Neural progenitor cell (in vitro differentiated cells): ENCODE data around the gene SLC10A1. TPM values are rescaled to one million over a fixed set of nuclear protein-coding genes. Genes with fewer than 3 reads are reported as not detected.

Source experiments
- DNase-seq: peaks from one replicate; pipeline ENCODE4 v3.0.0-alpha.2; 2016; ENCODE audit warnings: low spot score
- H2AFZ ChIP-seq: fragments of 200-600 bp; sonication (generic); replicated peaks from 2 replicates; pipeline ENCODE4 v1.6.1; 2016; ENCODE audit warnings: antibody characterized with exemption
- H3F3A ChIP-seq: fragments of 200-600 bp; sonication (generic); 2 replicates; pipeline ENCODE4 v1.6.1; 2016; ENCODE audit warnings: antibody characterized with exemption, low read depth
- H3K27ac ChIP-seq: fragments of 200-600 bp; sonication (generic); 2 replicates; pipeline ENCODE4 v1.5.1; 2016; ENCODE audit warnings: mild to moderate bottlenecking
- H3K27me3 ChIP-seq: fragments of 200-600 bp; sonication (generic); 2 replicates; pipeline ENCODE4 v1.6.1; 2016; ENCODE audit warnings: mild to moderate bottlenecking, moderate library complexity
- H3K36me3 ChIP-seq: fragments of 200-600 bp; sonication (generic); 2 replicates; pipeline ENCODE4 v1.5.1; 2016
- H3K4me1 ChIP-seq: fragments of 200-600 bp; sonication (generic); 2 replicates; pipeline ENCODE4 v1.6.1; 2016; ENCODE audit warnings: mixed run types
- H3K4me2 ChIP-seq: fragments of 200-600 bp; sonication (generic); 2 replicates; pipeline ENCODE4 v1.6.1; 2016
- H3K4me3 ChIP-seq: fragments of 200-600 bp; sonication (generic); 2 replicates; pipeline ENCODE4 v1.5.1; 2016
- H3K79me2 ChIP-seq: fragments of 200-600 bp; sonication (generic); 2 replicates; pipeline ENCODE4 v1.6.1; 2016; ENCODE audit warnings: low read depth
- H3K9ac ChIP-seq: fragments of 200-600 bp; sonication (generic); 2 replicates; pipeline ENCODE4 v1.6.1; 2016
- H3K9me3 ChIP-seq: fragments of 200-600 bp; sonication (generic); 2 replicates; pipeline ENCODE4 v1.5.1; 2016; ENCODE audit warnings: low read depth
- H4K20me1 ChIP-seq: fragments of 200-600 bp; sonication (generic); 2 replicates; pipeline ENCODE4 v1.6.1; 2016; ENCODE audit warnings: low read depth
- H3K27ac Mint-ChIP-seq: 3 replicates; pipeline ENCODE4 v1.8.0; 2021; ENCODE audit warnings: mixed read lengths
- H3K27me3 Mint-ChIP-seq: 2 replicates; pipeline ENCODE4 v1.8.0; 2022; ENCODE audit warnings: low read depth, mild to moderate bottlenecking, inconsistent platforms, moderate library complexity, mixed read lengths; ENCODE audit not compliant: insufficient read depth
- H3K36me3 Mint-ChIP-seq: 3 replicates; pipeline ENCODE4 v1.8.0; 2021; ENCODE audit warnings: mixed read lengths
- H3K4me1 Mint-ChIP-seq: 3 replicates; pipeline ENCODE4 v1.8.0; 2021; ENCODE audit warnings: mixed read lengths
- H3K4me3 Mint-ChIP-seq: 3 replicates; pipeline ENCODE4 v1.8.0; 2021; ENCODE audit warnings: mild to moderate bottlenecking, moderate library complexity, mixed read lengths
- H3K9me3 Mint-ChIP-seq: 3 replicates; pipeline ENCODE4 v1.8.0; 2020; ENCODE audit warnings: mixed read lengths
- EZH2 ChIP-seq: fragments of 200-600 bp; sonication (generic); IDR thresholded peaks from 2 replicates; pipeline ENCODE4 v1.6.1; 2017; ENCODE audit warnings: antibody characterized with exemption, mild to moderate bottlenecking, moderate library complexity
- EZH2phosphoT487 ChIP-seq: fragments of 200-600 bp; sonication (generic); IDR thresholded peaks from 2 replicates; pipeline ENCODE4 v1.6.1; 2017; ENCODE audit warnings: antibody characterized with exemption
- total RNA-seq: library from RNA; depleted of rRNA; stranded (reverse); fragments of >200 nt; gene quantifications from 2 replicates; pipeline ENCODE4 v1.2.3, GENCODE V29; 2015; ENCODE audit warnings: low replicate concordance
- TF ChIP-seq, protein P1 (sequence below): fragments of 200-600 bp; sonication (generic); IDR thresholded peaks from 2 replicates; pipeline ENCODE4 v1.5.1; 2017; ENCODE audit warnings: antibody characterized with exemption, mild to moderate bottlenecking

Gene SLC10A1
- total RNA-seq, 1 donor from 2014 or later, result not detected

DNA sequence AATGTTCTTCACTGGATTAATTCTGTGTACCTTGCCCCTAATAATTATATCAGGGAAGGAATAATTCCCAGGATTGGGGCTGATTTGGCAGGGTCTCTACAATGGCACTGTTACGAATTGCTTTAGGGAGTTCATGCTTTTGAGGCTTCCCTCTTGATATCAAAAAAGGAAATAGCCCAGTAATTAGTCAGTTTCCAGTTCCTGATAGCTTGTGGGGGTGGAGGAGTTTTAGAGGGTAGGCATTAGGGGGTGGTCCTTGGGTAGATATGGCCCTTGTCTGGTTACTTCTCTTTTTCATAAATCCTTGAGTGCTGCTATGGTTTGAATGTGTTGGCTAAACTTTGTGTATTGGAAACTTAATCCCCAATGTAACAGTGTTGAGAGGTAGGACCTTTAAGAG is 36.2 kb downstream of the SLC10A1 start:
- H3K9ac ChIP-seq, result no peak overlapping the region
- no peaks in the 10 kb centered on the region for H3K79me2 ChIP-seq
- H4K20me1 ChIP-seq, result no peaks in the 10 kb centered on the region
- Mint-ChIP-seq H3K4me1 (peaks cover 2% of the 10 kb centered on the region), H3K27me3 (peaks cover 2% of the 10 kb centered on the region), H3K9me3 (no peaks in the 10 kb centered on the region), H3K4me3 (no peak overlapping the region), H3K36me3 (no peaks in the 10 kb centered on the region), H3K27ac (no peak overlapping the region)
- no peak overlapping the region for H3K4me2 ChIP-seq
- DNase-seq, result no peak
- H3K27ac ChIP-seq, result no peak overlapping the region
- TF ChIP-seq EZH2phosphoT487 (no peak), EZH2 (no peak)
- TF ChIP-seq, protein P1, sequence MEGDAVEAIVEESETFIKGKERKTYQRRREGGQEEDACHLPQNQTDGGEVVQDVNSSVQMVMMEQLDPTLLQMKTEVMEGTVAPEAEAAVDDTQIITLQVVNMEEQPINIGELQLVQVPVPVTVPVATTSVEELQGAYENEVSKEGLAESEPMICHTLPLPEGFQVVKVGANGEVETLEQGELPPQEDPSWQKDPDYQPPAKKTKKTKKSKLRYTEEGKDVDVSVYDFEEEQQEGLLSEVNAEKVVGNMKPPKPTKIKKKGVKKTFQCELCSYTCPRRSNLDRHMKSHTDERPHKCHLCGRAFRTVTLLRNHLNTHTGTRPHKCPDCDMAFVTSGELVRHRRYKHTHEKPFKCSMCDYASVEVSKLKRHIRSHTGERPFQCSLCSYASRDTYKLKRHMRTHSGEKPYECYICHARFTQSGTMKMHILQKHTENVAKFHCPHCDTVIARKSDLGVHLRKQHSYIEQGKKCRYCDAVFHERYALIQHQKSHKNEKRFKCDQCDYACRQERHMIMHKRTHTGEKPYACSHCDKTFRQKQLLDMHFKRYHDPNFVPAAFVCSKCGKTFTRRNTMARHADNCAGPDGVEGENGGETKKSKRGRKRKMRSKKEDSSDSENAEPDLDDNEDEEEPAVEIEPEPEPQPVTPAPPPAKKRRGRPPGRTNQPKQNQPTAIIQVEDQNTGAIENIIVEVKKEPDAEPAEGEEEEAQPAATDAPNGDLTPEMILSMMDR, result no peak
- no peaks in the 10 kb centered on the region for H3K27me3 ChIP-seq
- H3K4me1 ChIP-seq, result no peaks in the 10 kb centered on the region
- no peak overlapping the region for H3K4me3 ChIP-seq
- H3K9me3 ChIP-seq, result no peaks in the 10 kb centered on the region
- no peaks in the 10 kb centered on the region for H3K36me3 ChIP-seq
- H3F3A ChIP-seq, result no peaks in the 10 kb centered on the region
- no peak overlapping the region for H2AFZ ChIP-seq

DNA sequence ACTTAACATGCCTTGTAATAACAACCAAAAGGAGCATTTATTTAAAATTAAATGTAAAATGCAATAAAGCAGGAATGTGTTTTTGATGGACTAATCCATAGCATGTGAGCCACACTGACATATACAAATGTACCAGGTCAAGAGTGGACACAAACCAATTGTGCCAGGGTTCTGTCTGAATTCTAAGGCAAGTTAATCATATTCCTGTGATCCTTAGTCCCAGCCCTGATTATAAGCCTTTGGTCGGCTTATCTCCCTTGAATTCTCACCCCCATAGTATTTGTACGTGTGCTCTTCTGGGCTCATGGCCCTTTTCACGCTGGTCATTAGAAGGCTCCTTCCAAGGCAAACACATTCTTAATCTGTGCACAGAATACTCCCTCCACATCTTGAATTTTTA is 40.7 kb downstream of the SLC10A1 start:
- H3K9me3 ChIP-seq, result no peaks in the 10 kb centered on the region
- no peak overlapping the region for H2AFZ ChIP-seq
- no peaks in the 10 kb centered on the region for H3K36me3 Mint-ChIP-seq
- TF ChIP-seq EZH2phosphoT487 (no peak), EZH2 (no peak)
- TF ChIP-seq, protein P1, result no peak
- H4K20me1 ChIP-seq, result no peaks in the 10 kb centered on the region
- no peaks in the 10 kb centered on the region for H3F3A ChIP-seq
- H3K27me3 Mint-ChIP-seq, result peaks cover 3% of the 10 kb centered on the region
- no peak for DNase-seq
- H3K4me1 ChIP-seq, result no peaks in the 10 kb centered on the region
- peaks cover 2% of the 10 kb centered on the region for H3K9me3 Mint-ChIP-seq
- no peaks in the 10 kb centered on the region for H3K27me3 ChIP-seq
- H3K27ac ChIP-seq, result no peak overlapping the region
- H3K27ac Mint-ChIP-seq, result no peak overlapping the region
- H3K79me2 ChIP-seq, result no peaks in the 10 kb centered on the region
- H3K36me3 ChIP-seq, result no peaks in the 10 kb centered on the region
- H3K4me3 Mint-ChIP-seq, result no peak overlapping the region
- H3K4me3 ChIP-seq, result no peak overlapping the region
- H3K4me1 Mint-ChIP-seq, result no peaks in the 10 kb centered on the region
- no peak overlapping the region for H3K4me2 ChIP-seq
- H3K9ac ChIP-seq, result no peak overlapping the region

DNA sequence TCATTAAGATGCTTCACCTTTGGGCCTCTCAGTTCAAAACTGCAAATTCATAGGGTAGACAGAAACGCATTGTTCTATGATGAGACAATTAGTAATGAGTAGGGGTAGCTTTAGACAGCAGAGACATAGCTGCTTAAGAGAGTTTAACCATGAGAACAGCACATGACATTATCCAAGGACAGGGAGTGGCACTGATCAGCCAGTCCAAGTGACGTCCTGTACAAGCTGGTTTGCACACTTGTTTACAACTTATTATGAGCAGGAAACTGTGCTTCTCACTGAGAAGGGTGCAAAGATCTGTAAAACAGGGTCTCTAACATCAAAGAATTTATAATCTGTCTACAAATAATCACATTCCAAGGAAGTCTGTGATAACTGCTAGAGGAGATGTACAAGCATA is 41.3 kb downstream of the SLC10A1 start:
- no peak for DNase-seq
- H3K4me1 Mint-ChIP-seq, result no peaks in the 10 kb centered on the region

More for the DNA sequence above, 41.3 kb downstream of the SLC10A1 start:
- H3K4me2 ChIP-seq, result no peak overlapping the region
- no peaks in the 10 kb centered on the region for H4K20me1 ChIP-seq
- H3K9me3 ChIP-seq, result no peaks in the 10 kb centered on the region
- H3K27ac Mint-ChIP-seq, result no peak overlapping the region
- no peak overlapping the region for H3K4me3 ChIP-seq
- H3K4me3 Mint-ChIP-seq, result no peak overlapping the region
- peaks cover 3% of the 10 kb centered on the region for H3K27me3 Mint-ChIP-seq
- H3K79me2 ChIP-seq, result no peaks in the 10 kb centered on the region
- no peaks in the 10 kb centered on the region for H3K36me3 Mint-ChIP-seq
- peaks cover 3% of the 10 kb centered on the region for H3K9me3 Mint-ChIP-seq
- no peak for TF ChIP-seq EZH2
- TF ChIP-seq, protein P1, result no peak
- H3F3A ChIP-seq, result no peaks in the 10 kb centered on the region
- no peak overlapping the region for H3K27ac ChIP-seq
- no peaks in the 10 kb centered on the region for H3K4me1 ChIP-seq
- no peak overlapping the region for H3K9ac ChIP-seq
- H3K36me3 ChIP-seq, result no peaks in the 10 kb centered on the region
- no peak overlapping the region for H2AFZ ChIP-seq
- H3K27me3 ChIP-seq, result no peaks in the 10 kb centered on the region
